HCT116 (cell line): Measurements from ENCODE around the gene SMOC1. TPM values are rescaled to one million over a fixed set of nuclear protein-coding genes. Genes with fewer than 3 reads are reported as not detected.

Source experiments
- ATAC-seq: fragments of 200-7000 bp; cut with Tn5 transposase; 2 replicates; pipeline ENCODE4 v1.9.1; 2020; ENCODE audit warnings: mild to moderate bottlenecking, moderate library complexity
- BruUV-seq: library from RNA; stranded (reverse); fragments of 400-500 nt; replicated peaks from 2 replicates; lab custom pipeline; 2021; lab: Mats Ljungman, UMichigan
- CTCF ChIA-PET: fragments of 300-600 bp; sonication (Branson Sonifier 250); formaldehyde crosslinking; loops from one replicate; lab custom pipeline; 2021; ENCODE audit warnings: antibody characterized with exemption; lab: Charles Lee
- POLR2A ChIA-PET: fragments of 300-600, 350-600 bp; sonication (Branson Sonifier 250); formaldehyde crosslinking; loops from one replicate; lab custom pipeline; 2021; ENCODE audit warnings: antibody characterized with exemption; lab: Charles Lee
- RAD21 ChIA-PET, 2 experiments: fragments of 300-600 bp; sonication (Branson Sonifier 250); formaldehyde crosslinking; loops; one replicate each; lab custom pipeline; 2023; ENCODE audit warnings: low total read pairs in 2 of 2; ENCODE audit not compliant: uncharacterized antibody in 2 of 2, unreplicated experiment in 2 of 2, low non-redundant PET in 1 of 2; lab: Charles Lee
- DNase-seq: peaks from one replicate; pipeline ENCODE4 v3.0.0-alpha.2; 2010; ENCODE audit warnings: low read depth, low spot score
- H2AFZ ChIP-seq: fragments of 200-600 bp; shearing (Covaris generic), sonication (generic); 2 replicates; pipeline ENCODE4 v1.6.1; 2017; ENCODE audit warnings: low read depth, mixed run types, mixed read lengths, antibody characterized with exemption, low read length; ENCODE audit not compliant: poor library complexity, severe bottlenecking
- H3K27ac ChIP-seq: 2 replicates; pipeline ENCODE4 v1.5.1; 2012; ENCODE audit warnings: low read depth, low read length
- H3K27me3 ChIP-seq: fragments of 200-600 bp; sonication (generic); 2 replicates; pipeline ENCODE4 v1.6.1; 2016; ENCODE audit warnings: mixed run types, low read length, mixed read lengths; ENCODE audit not compliant: insufficient read depth
- H3K36me3 ChIP-seq, 2 experiments: fragments of 200-500 bp in 1 of 2; fragments of 200-600 bp in 1 of 2; sonication (Bioruptor generic) in 1 of 2; sonication (generic) in 1 of 2; 2 replicates each; pipeline versions ENCODE4 v1.5.1 to v1.6.1; 2014 to 2016; ENCODE audit warnings: low read length in 2 of 2, inconsistent platforms in 1 of 2, mixed read lengths in 1 of 2, mixed run types in 1 of 2; ENCODE audit not compliant: insufficient read depth in 2 of 2, control insufficient read depth in 1 of 2
- H3K4me1 ChIP-seq, 2 experiments: fragments of 200-600 bp in 1 of 2; sonication (generic) in 1 of 2; 2 replicates each; pipeline versions ENCODE4 v1.5.1 to v1.6.1; 2012 to 2017; ENCODE audit warnings: low read length in 2 of 2, inconsistent platforms in 1 of 2, mild to moderate bottlenecking in 1 of 2, mixed read lengths in 1 of 2, mixed run types in 1 of 2, moderate library complexity in 1 of 2; ENCODE audit not compliant: insufficient read depth in 2 of 2, control insufficient read depth in 1 of 2
- H3K4me2 ChIP-seq: fragments of 200-600 bp; sonication (generic); 2 replicates; pipeline ENCODE4 v1.6.1; 2017; ENCODE audit warnings: mixed run types, low read length, mixed read lengths
- H3K4me3 ChIP-seq, 2 experiments: fragments of 200-600 bp in 1 of 2; sonication (generic) in 1 of 2; replicated peaks in 1 of 2; 2 replicates each; pipeline ENCODE4 v1.5.1; 2011 to 2016; ENCODE audit warnings: low read length in 2 of 2, control low read depth in 1 of 2, low read depth in 1 of 2, mild to moderate bottlenecking in 1 of 2, mixed read lengths in 1 of 2, mixed run types in 1 of 2
- H3K79me2 ChIP-seq: fragments of 200-600 bp; sonication (generic); 2 replicates; pipeline ENCODE4 v1.6.1; 2017; ENCODE audit warnings: mild to moderate bottlenecking, mixed run types, low read length, moderate library complexity, mixed read lengths; ENCODE audit not compliant: insufficient read depth
- H3K9ac ChIP-seq: fragments of 200-600 bp; sonication (generic); 2 replicates; pipeline ENCODE4 v1.6.1; 2016; ENCODE audit warnings: low read length, mixed read lengths
- H3K9me2 ChIP-seq: fragments of 200-600 bp; sonication (generic), shearing (Covaris generic); 2 replicates; pipeline ENCODE4 v1.6.1; 2017; ENCODE audit warnings: mixed run types, mild to moderate bottlenecking, moderate library complexity; ENCODE audit not compliant: insufficient read depth
- H3K9me3 ChIP-seq, 2 experiments: fragments of 200-500 bp in 1 of 2; fragments of 200-600 bp in 1 of 2; sonication (Bioruptor generic) in 1 of 2; sonication (generic) in 1 of 2; 2 replicates each; pipeline ENCODE4 v1.6.1; 2014 to 2017; ENCODE audit warnings: low read length in 2 of 2, mixed read lengths in 2 of 2, inconsistent platforms in 1 of 2, low read depth in 1 of 2, mild to moderate bottlenecking in 1 of 2, mixed run types in 1 of 2, moderate library complexity in 1 of 2; ENCODE audit not compliant: control insufficient read depth in 1 of 2, insufficient read depth in 1 of 2
- H4K20me1 ChIP-seq: fragments of 200-600 bp; sonication (generic), shearing (Covaris generic); 2 replicates; pipeline ENCODE4 v1.6.1; 2017; ENCODE audit warnings: mixed run types, mild to moderate bottlenecking, moderate library complexity; ENCODE audit not compliant: insufficient read depth
- EGR1 ChIP-seq: IDR thresholded peaks from 2 replicates; pipeline ENCODE4 v1.6.1; 2012; ENCODE audit warnings: low read depth
- ELF1 ChIP-seq: IDR thresholded peaks from 2 replicates; pipeline ENCODE4 v1.6.1; 2012; ENCODE audit warnings: low read depth, borderline replicate concordance
- EZH2 ChIP-seq: fragments of 200-600 bp; sonication (generic); IDR thresholded peaks from 2 replicates; pipeline ENCODE4 v1.6.1; 2017; ENCODE audit warnings: antibody characterized with exemption, mixed run types
- TCF7L2 ChIP-seq: IDR thresholded peaks from 2 replicates; pipeline ENCODE4 v1.7.0; 2011; ENCODE audit warnings: borderline replicate concordance, inconsistent platforms; ENCODE audit not compliant: insufficient read depth, insufficient read length; ENCODE audit errors: extremely low read depth
- YY1 ChIP-seq: IDR thresholded peaks from 2 replicates; pipeline ENCODE4 v1.6.1; 2011; ENCODE audit warnings: low read length, low read depth, moderate library complexity, mild to moderate bottlenecking; ENCODE audit not compliant: insufficient replicate concordance; ENCODE audit errors: extremely low read depth
- ZFX ChIP-seq: fragments of 450-650 bp; IDR thresholded peaks from 2 replicates; pipeline ENCODE4 v1.6.1; 2017
- intact Hi-C: fragments of 100-400 bp; cut with micrococcal nuclease; formaldehyde crosslinking; loops from 2 replicates; pipeline ENCODE4 v1.10.0; 2022
- total RNA-seq: library from RNA; stranded (reverse); gene quantifications from one replicate; pipeline ENCODE4 v1.2.1, GENCODE V29; 2021; ENCODE audit not compliant: unreplicated experiment
- TF ChIP-seq, protein P1 (sequence below): IDR thresholded peaks from 2 replicates; pipeline ENCODE4 v1.6.1; 2012; ENCODE audit warnings: low read depth

SMOC1 gene
- total RNA-seq, 1 experiment from 2014 or later, result not detected

DNA sequence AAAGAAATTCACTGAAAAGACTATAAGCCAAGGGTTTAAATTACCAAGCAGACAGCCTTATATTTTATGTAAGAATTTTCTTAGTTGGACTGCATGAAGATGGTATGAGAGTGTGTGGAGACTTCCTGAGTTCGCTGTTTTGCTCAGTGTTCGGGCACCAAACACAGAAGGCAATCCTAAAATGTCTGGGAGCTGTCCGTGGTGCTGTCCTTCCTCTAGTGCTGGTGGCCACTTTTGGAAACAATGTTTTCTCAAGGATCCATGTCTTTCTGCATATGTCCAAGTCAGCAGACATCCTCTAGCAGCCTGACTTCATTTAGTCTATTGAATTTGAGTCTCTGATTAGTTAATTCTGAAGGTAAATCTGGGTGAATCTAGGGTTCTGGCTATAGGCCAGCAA, 173.8 kb downstream of the SMOC1 start:
- ChIA-PET CTCF (no interaction called here), RAD21 (no interaction called here), POLR2A (no interaction called here)
- DNase-seq, result no peak
- H3K27ac ChIP-seq, result no peak overlapping the region
- peaks cover 18% of the 10 kb centered on the region; the same call in 1 of the 2 replicates for H3K27me3 ChIP-seq
- no peak for TF ChIP-seq YY1
- no peak for TF ChIP-seq EZH2
- no peak for TF ChIP-seq EGR1
- TF ChIP-seq, protein P1, sequence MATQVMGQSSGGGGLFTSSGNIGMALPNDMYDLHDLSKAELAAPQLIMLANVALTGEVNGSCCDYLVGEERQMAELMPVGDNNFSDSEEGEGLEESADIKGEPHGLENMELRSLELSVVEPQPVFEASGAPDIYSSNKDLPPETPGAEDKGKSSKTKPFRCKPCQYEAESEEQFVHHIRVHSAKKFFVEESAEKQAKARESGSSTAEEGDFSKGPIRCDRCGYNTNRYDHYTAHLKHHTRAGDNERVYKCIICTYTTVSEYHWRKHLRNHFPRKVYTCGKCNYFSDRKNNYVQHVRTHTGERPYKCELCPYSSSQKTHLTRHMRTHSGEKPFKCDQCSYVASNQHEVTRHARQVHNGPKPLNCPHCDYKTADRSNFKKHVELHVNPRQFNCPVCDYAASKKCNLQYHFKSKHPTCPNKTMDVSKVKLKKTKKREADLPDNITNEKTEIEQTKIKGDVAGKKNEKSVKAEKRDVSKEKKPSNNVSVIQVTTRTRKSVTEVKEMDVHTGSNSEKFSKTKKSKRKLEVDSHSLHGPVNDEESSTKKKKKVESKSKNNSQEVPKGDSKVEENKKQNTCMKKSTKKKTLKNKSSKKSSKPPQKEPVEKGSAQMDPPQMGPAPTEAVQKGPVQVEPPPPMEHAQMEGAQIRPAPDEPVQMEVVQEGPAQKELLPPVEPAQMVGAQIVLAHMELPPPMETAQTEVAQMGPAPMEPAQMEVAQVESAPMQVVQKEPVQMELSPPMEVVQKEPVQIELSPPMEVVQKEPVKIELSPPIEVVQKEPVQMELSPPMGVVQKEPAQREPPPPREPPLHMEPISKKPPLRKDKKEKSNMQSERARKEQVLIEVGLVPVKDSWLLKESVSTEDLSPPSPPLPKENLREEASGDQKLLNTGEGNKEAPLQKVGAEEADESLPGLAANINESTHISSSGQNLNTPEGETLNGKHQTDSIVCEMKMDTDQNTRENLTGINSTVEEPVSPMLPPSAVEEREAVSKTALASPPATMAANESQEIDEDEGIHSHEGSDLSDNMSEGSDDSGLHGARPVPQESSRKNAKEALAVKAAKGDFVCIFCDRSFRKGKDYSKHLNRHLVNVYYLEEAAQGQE, result peak; percentile 89
- no peak for TF ChIP-seq ZFX
- no peak for TF ChIP-seq TCF7L2
- no peak for TF ChIP-seq ELF1
- H3K4me1 ChIP-seq, result no peaks in the 10 kb centered on the region
- H3K9me3 ChIP-seq, result no peaks in the 10 kb centered on the region
- H3K36me3 ChIP-seq, result no peaks in the 10 kb centered on the region
- no TSS peak for BruUV-seq
- no peak overlapping the region for H3K9ac ChIP-seq
- no peak overlapping the region for H3K4me2 ChIP-seq
- no peaks in the 10 kb centered on the region for H3K9me2 ChIP-seq
- no peak overlapping the region for H3K4me3 ChIP-seq
- no peak for ATAC-seq
- H3K79me2 ChIP-seq, result no peaks in the 10 kb centered on the region
- intact Hi-C loops, result no loop called here
- no peaks in the 10 kb centered on the region for H4K20me1 ChIP-seq
- H2AFZ ChIP-seq, result no peak overlapping the region
